ENCODE data around the gene NHP2. TPM values are rescaled to one million over a fixed set of nuclear protein-coding genes. Genes with fewer than 3 reads are reported as not detected.

NHP2 gene
- total and polyA plus RNA-seq, 2 experiments from 2014 or later, result 148 to 178 TPM

- H4K20me1 ChIP-seq (ENCODE audit: insufficient read depth, poor library complexity, severe bottlenecking), result no peaks in the 10 kb centered on the region
- H3K79me2 ChIP-seq, result no peaks in the 10 kb centered on the region
- no peak overlapping the region for H2AFZ ChIP-seq
- WGBS (ENCODE audit: low lambda C conversion rate, missing lambda C conversion rate), result 91% methylated on average over 13 of the region's 13 CpGs
- no peak overlapping the region for H3K4me3 ChIP-seq
- H3K4me1 ChIP-seq (ENCODE audit: insufficient read depth), result no peaks in the 10 kb centered on the region
- no peaks in the 10 kb centered on the region for H3K27me3 ChIP-seq
- no peaks in the 10 kb centered on the region for H3K9me2 ChIP-seq (replicated peaks; ENCODE audit: insufficient read depth)
- peak overlapping the region; percentile 58 for H3K27ac ChIP-seq
- no peaks in the 10 kb centered on the region for H3K36me3 ChIP-seq (replicated peaks; ENCODE audit: insufficient read depth, low read depth)
- H3K9me3 ChIP-seq (ENCODE audit: low read depth), result no peaks in the 10 kb centered on the region
- H3K4me2 ChIP-seq, result no peak overlapping the region
- DNase-seq (ENCODE audit: low spot score), result no peak
- no peak for TF ChIP-seq CTCF (IDR thresholded peaks at IDR 0.05; ENCODE audit: poor library complexity)
- TF ChIP-seq EZH2 (IDR thresholded peaks at IDR 0.05; ENCODE audit: borderline replicate concordance), result no peak
- no peak for TF ChIP-seq EZH2phosphoT487 (IDR thresholded peaks at IDR 0.05; ENCODE audit: low read depth, severe bottlenecking, unreplicated experiment)
These were observed 30.4 kb downstream of the NHP2 start for GRCh38 chr5:178123094-178123965.

- Histone ChIP-seq H3K27ac (no peak overlapping the region), H3K4me1 (ENCODE audit: insufficient read depth) (no peaks in the 10 kb centered on the region), H3K27me3 (no peaks in the 10 kb centered on the region), H3K79me2 (no peaks in the 10 kb centered on the region), H3K4me2 (no peak overlapping the region), H4K20me1 (ENCODE audit: insufficient read depth, poor library complexity, severe bottlenecking) (no peaks in the 10 kb centered on the region), H3K36me3 (replicated peaks; ENCODE audit: insufficient read depth, low read depth) (no peaks in the 10 kb centered on the region), H3K9me3 (ENCODE audit: low read depth) (no peaks in the 10 kb centered on the region), H2AFZ (no peak overlapping the region), H3K9me2 (replicated peaks; ENCODE audit: insufficient read depth) (no peaks in the 10 kb centered on the region), H3K4me3 (no peak overlapping the region)
- DNase-seq (ENCODE audit: low spot score), result no peak
- TF ChIP-seq EZH2phosphoT487 (IDR thresholded peaks at IDR 0.05; ENCODE audit: low read depth, severe bottlenecking, unreplicated experiment), result no peak
- TF ChIP-seq EZH2 (IDR thresholded peaks at IDR 0.05; ENCODE audit: borderline replicate concordance), result no peak
- no peak for TF ChIP-seq CTCF (IDR thresholded peaks at IDR 0.05; ENCODE audit: poor library complexity)
- 85% methylated on average over 5 of the region's 5 CpGs for WGBS (ENCODE audit: low lambda C conversion rate, missing lambda C conversion rate)
These were observed 31.3 kb downstream of the NHP2 start for GRCh38 chr5:178122346-178122745.

- H3K27me3 ChIP-seq, result no peaks in the 10 kb centered on the region
- no peak overlapping the region for H3K4me2 ChIP-seq
- H3K9me3 ChIP-seq (ENCODE audit: low read depth), result no peaks in the 10 kb centered on the region
- no peak for DNase-seq (ENCODE audit: low spot score)
- TF ChIP-seq CTCF (IDR thresholded peaks at IDR 0.05; ENCODE audit: poor library complexity), result no peak
- no peak for TF ChIP-seq EZH2 (IDR thresholded peaks at IDR 0.05; ENCODE audit: borderline replicate concordance)
- TF ChIP-seq EZH2phosphoT487 (IDR thresholded peaks at IDR 0.05; ENCODE audit: low read depth, severe bottlenecking, unreplicated experiment), result no peak
- no peak overlapping the region for H2AFZ ChIP-seq
- H3K36me3 ChIP-seq (replicated peaks; ENCODE audit: insufficient read depth, low read depth), result no peaks in the 10 kb centered on the region
- no peaks in the 10 kb centered on the region for H3K9me2 ChIP-seq (replicated peaks; ENCODE audit: insufficient read depth)
- H3K4me1 ChIP-seq (ENCODE audit: insufficient read depth), result no peaks in the 10 kb centered on the region
- no peaks in the 10 kb centered on the region for H3K79me2 ChIP-seq
- no peak overlapping the region for H3K4me3 ChIP-seq
- 96% methylated on average over 35 of the region's 38 CpGs for WGBS (ENCODE audit: low lambda C conversion rate, missing lambda C conversion rate)
- H3K27ac ChIP-seq, result no peak overlapping the region
- no peaks in the 10 kb centered on the region for H4K20me1 ChIP-seq (ENCODE audit: insufficient read depth, poor library complexity, severe bottlenecking)
These were observed 32.1 kb downstream of the NHP2 start for GRCh38 chr5:178121391-178122276.
